Endothelial cell of umbilical vein (primary cell): Measurements from ENCODE around the gene ZMAT3.

Source experiments
- POLR2A ChIP-seq: IDR thresholded peaks from 2 replicates; pipeline ENCODE4 v1.6.1; 2012; ENCODE audit warnings: low read depth, mild to moderate bottlenecking, control low read depth, low read length
- POLR2AphosphoS5 ChIP-seq: IDR thresholded peaks from 2 replicates; pipeline ENCODE4 v1.6.1; 2012; ENCODE audit warnings: low read depth, mild to moderate bottlenecking, control low read depth, low read length, moderate library complexity; ENCODE audit not compliant: insufficient read depth

GRCh38 chr3:179036626-179037300 lies 34.8 kb downstream of the ZMAT3 start:
- TF ChIP-seq POLR2AphosphoS5 (no peak), POLR2A (no peak)
